Epithelial cell of esophagus (primary cell): ENCODE measurements around the gene UBR2.

ENCODE experiments used
- DNase-seq: peaks from one replicate; pipeline ENCODE4 v3.0.0; 2010; ENCODE audit warnings: low read depth
- H3K4me3 ChIP-seq: 2 replicates; pipeline ENCODE4 v1.5.1; 2011; ENCODE audit warnings: mild to moderate bottlenecking, low read length, control low read depth
- TF ChIP-seq, protein P1 (sequence below): IDR thresholded peaks from 2 replicates; pipeline ENCODE4 v1.5.1; 2011; ENCODE audit warnings: low read depth, mild to moderate bottlenecking, low read length, control low read depth, inconsistent platforms; ENCODE audit not compliant: insufficient read depth; ENCODE audit errors: missing control alignments

UBR2 gene

DNA sequence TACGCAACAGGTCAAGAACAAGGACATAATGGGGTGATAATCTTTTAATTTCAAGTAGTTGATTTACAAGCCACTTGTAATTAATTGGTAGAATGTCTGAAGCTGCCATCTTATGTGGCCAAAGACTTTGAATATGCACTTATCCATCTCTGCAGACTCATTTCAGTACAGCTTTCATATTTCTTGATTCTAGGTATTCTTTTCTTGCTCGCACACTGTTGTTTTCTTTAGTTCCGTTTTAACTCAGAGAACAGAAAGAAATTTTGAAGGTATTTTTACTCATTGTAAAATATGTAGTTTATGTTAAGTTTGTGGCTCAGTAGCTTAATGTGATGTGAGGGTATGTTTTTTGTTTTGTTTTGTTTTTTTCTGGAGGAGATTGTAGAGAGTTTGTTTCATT, 73.9 kb downstream of the UBR2 start:
- no peak for DNase-seq
- no peak overlapping the region for H3K4me3 ChIP-seq
- TF ChIP-seq, protein P1, sequence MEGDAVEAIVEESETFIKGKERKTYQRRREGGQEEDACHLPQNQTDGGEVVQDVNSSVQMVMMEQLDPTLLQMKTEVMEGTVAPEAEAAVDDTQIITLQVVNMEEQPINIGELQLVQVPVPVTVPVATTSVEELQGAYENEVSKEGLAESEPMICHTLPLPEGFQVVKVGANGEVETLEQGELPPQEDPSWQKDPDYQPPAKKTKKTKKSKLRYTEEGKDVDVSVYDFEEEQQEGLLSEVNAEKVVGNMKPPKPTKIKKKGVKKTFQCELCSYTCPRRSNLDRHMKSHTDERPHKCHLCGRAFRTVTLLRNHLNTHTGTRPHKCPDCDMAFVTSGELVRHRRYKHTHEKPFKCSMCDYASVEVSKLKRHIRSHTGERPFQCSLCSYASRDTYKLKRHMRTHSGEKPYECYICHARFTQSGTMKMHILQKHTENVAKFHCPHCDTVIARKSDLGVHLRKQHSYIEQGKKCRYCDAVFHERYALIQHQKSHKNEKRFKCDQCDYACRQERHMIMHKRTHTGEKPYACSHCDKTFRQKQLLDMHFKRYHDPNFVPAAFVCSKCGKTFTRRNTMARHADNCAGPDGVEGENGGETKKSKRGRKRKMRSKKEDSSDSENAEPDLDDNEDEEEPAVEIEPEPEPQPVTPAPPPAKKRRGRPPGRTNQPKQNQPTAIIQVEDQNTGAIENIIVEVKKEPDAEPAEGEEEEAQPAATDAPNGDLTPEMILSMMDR, result no peak

DNA sequence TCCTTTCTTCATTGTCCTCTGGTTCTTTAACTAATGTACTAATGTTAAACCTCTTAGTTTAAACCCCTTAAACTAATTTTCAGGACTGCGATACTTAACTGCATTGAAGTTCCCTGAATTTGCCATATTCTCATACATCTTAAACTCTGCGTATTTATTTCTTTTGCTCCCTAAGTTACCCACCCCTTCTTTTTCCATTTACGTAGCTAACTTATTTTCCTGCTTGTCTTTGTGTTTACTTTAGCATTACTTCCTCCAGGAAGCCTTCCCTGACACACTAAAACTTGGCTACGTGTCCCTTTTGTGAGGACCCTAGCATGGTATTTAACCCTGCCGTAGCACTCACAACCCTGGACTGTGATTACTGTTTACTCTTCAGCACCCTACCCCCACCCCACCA, 79.0 kb downstream of the UBR2 start:
- TF ChIP-seq, protein P1, result no peak
- DNase-seq, result no peak
- H3K4me3 ChIP-seq, result no peak overlapping the region

DNA sequence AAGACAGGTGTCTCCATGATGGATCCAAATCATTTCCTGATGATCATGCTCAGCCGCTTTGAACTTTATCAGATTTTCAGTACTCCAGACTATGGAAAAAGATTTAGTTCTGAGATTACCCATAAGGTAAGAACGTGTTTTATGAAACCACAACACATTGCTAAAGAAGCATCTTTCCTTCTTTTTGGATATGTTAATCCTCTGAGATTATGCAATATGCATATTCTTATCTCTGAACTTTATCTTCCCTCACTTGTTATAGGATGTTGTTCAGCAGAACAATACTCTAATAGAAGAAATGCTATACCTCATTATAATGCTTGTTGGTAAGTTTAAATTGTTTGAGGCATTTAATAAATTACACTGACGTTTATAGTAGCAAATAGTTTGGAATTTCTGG, 80.4 kb downstream of the UBR2 start:
- no peak for DNase-seq
- TF ChIP-seq, protein P1, result no peak
- H3K4me3 ChIP-seq, result no peak overlapping the region

DNA sequence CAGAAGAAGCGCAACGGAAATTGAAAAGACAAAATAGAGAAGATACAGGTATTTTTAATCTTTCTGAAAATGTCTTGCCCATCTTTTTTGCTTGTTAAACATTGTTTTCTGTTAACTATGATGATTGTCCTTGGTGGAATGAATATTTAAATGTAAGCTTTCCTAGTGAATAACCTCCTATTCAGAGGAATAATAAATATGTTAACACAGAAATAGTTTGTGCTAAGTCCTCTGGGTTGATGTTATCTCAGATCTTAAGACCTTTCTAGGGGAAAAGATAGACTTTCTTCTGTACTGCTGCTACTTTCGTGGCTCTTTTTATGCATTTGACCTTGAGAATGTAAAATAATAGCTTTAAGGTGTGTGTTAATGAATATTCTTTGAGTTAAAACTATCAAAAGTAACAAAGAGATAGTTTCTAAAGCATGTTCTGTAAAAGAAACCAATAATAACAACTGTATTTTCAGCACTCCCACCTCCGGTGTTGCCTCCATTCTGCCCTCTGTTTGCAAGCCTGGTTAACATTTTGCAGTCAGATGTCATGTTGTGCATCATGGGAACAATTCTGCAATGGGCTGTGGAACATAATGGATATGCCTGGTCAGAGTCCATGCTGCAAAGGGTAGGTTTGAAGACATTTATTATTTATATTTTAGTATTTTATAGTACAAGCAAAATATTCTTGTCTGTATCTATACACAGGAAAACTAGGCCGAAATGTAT, 88.4 kb downstream of the UBR2 start:
- TF ChIP-seq, protein P1, result no peak
- H3K4me3 ChIP-seq, result no peak overlapping the region
- DNase-seq, result no peak

DNA sequence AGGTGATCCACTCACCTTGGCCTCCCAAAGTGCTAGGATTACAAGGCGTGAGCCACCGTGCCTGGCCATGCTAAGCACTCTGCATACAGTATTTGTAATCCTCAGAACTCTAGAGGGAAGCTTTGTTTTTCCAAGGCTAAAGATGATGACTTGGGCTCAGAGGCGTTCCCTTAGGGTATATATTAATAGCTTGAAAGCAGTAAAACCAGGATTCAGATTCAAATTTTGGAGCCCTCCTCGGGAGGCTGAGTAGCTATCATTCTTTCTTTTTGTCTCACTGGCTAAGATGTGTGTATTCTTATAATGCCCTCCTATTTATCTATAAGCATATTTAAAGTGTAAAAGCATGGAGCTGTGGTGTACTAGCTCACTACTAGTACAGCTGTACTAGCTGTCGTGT, 90.0 kb downstream of the UBR2 start:
- TF ChIP-seq, protein P1, result no peak

DNA sequence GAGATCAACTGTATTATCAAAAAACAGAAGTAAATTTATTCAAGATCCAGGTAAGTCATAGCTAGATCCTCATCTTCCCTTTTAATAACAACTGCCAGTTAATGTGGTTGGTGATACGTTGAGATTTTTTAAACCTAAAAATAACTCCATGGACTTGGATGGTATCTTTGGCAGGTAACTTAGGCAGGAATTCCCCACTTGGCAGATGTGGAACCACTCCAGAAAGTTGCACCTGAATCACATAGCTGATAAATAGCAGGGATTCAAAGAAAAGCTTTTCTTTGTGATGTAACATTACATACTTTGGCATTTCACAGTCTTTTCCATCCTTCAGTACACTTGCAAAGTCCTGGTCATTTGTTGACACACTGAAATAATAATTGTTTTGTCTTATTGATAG, 96.0 kb downstream of the UBR2 start:
- no peak for DNase-seq
- no peak overlapping the region for H3K4me3 ChIP-seq
- TF ChIP-seq, protein P1, result no peak

More for the DNA sequence above, 90.0 kb downstream of the UBR2 start:
- H3K4me3 ChIP-seq, result no peak overlapping the region
- DNase-seq, result no peak
